ENCODE results near the gene SIDT1. TPM values are rescaled to one million over a fixed set of nuclear protein-coding genes. Genes with fewer than 3 reads are reported as not detected.

Gene SIDT1
- 10 to 100 TPM in 1 of 2 donors, 1 to 10 TPM in 1; 5.0 to 16.3 TPM for total RNA-seq
- 1 to 10 TPM; 1.0 to 4.1 TPM for polyA plus RNA-seq
- long read RNA-seq, donor 1, result 0 reads
- long read RNA-seq, donor 2, result 0 reads
- long read RNA-seq, donor 3, result 0 reads
- long read RNA-seq, donor 4, result 0 reads
- long read RNA-seq, donor 5, result 0 reads

DNA sequence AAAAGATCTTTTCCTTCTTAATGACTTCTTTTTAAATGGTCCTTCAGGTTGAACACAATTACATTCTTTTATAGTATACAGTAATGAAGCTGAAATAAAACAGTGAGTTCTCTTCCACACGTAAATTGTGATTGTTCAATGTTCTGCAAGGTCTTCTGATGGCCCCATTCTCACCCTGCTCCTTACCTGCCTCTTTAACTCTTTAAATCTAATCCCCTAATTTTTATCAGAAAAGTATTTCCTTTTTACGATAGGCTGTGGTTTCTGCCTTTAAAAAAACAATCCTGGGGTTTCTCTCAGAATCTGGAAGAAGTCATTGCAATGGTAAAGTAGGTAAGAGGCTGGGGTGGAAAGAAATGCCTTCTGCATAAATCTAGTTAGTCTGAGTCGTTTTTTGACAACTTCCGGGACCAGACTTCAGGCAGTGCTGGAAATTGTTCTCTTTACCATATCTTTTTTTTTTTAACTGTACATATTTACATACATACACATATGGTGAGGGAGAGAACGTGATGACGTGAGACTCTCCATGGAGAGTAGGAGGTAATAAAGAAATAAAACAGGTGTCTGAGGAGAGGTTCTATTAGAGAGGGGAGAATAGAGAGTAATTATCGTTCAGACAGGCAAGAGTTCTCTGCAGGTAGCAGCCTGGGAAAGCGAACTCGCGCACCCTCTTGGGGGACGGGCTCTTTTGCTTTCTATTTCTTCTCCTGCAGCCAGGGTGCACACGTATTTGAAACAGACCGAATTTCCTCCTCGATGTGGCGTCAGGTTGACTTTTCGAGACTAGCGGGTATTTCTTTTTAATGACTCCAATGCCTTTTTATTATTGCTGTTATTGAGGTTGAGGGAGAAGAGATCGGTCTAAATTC is at the start of gene SIDT1:
Gene SIDT1, plus strand, starts transcription at position 730 of the 872 bp plus-strand sequence. CDS start 467 bp downstream, outside the sequence.
- Histone ChIP-seq H3K4me1 (ENCODE audit: control insufficient read depth in 5 of 5, insufficient read depth in 5 of 5, low read length in 5 of 5) (peaks cover 0 to 18% (median 0%) of the 10 kb centered on the region in 5 donors), H3K27me3 (ENCODE audit: control insufficient read depth in 3 of 3, insufficient read depth in 3 of 3, low read length in 2 of 3) (peaks cover 0 to 62% (median 61%) of the 10 kb centered on the region in 3 donors), H3K36me3 (ENCODE audit: control insufficient read depth in 4 of 4, insufficient read depth in 4 of 4, low read length in 4 of 4) (no peaks in the 10 kb centered on the region), H3K9ac (ENCODE audit: insufficient read depth in 1 of 2, low read length in 2 of 2) (peak within 1 kb of the TSS in 1 of 2 donors; percentile 66), H3K4me3 (peak within 1 kb of the TSS; percentile 57), H3K27ac (ENCODE audit: low read depth in 1 of 2, low read length in 1 of 2) (peak within 1 kb of the TSS in 1 of 2 donors; percentile 78), H3K9me3 (ENCODE audit: control insufficient read depth in 4 of 4, insufficient read depth in 3 of 4, low read length in 3 of 4) (no peaks in the 10 kb centered on the region)
- TF ChIP-seq, protein P1, sequence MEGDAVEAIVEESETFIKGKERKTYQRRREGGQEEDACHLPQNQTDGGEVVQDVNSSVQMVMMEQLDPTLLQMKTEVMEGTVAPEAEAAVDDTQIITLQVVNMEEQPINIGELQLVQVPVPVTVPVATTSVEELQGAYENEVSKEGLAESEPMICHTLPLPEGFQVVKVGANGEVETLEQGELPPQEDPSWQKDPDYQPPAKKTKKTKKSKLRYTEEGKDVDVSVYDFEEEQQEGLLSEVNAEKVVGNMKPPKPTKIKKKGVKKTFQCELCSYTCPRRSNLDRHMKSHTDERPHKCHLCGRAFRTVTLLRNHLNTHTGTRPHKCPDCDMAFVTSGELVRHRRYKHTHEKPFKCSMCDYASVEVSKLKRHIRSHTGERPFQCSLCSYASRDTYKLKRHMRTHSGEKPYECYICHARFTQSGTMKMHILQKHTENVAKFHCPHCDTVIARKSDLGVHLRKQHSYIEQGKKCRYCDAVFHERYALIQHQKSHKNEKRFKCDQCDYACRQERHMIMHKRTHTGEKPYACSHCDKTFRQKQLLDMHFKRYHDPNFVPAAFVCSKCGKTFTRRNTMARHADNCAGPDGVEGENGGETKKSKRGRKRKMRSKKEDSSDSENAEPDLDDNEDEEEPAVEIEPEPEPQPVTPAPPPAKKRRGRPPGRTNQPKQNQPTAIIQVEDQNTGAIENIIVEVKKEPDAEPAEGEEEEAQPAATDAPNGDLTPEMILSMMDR (IDR thresholded peaks at IDR 0.05; ENCODE audit: control extremely low read depth, extremely low read depth), result no peak
- WGBS, 2 donors, result 2 to 5% methylated on average over 18 of the region's 18 CpGs
- DNase-seq (peak; percentile 33 to 43 (median 39)), ATAC-seq (ENCODE audit: insufficient read depth, low FRiP score) (peak; percentile 66)

DNA sequence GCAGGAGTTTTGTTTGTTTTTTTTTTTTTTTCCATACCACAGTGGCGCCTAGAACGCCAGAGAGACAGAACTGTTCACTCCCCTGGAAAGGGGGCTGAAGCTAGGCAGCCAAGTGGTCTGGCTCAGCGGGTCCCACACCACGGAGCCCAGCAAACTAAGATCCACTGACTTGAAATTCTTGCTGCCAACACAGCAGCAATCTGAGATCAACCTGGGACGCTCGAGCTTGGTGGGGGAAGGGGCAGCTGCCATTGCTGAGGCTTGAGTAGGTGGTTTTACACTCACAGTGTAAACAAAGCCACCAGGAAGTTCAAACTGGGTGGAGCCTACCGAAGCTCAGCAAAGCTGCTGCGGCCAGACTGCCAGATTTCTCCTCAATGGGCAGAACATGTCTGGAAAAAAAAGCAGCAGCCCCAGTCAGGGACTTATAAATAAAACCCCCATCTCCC is 47.2 kb upstream of the SIDT1 start:
- TF ChIP-seq, protein P1 (IDR thresholded peaks at IDR 0.05; ENCODE audit: control extremely low read depth, extremely low read depth), result no peak
- no peaks in the 10 kb centered on the region for H3K27me3 ChIP-seq (ENCODE audit: control insufficient read depth in 3 of 3, insufficient read depth in 3 of 3, low read length in 2 of 3)
- H3K36me3 ChIP-seq (ENCODE audit: control insufficient read depth in 4 of 4, insufficient read depth in 4 of 4, low read length in 4 of 4), result peaks cover 0 to 12% (median 7%) of the 10 kb centered on the region in 4 donors
- H3K4me3 ChIP-seq, result no peak overlapping the region
- 71 to 87% methylated on average over 8 of the region's 8 CpGs for WGBS, 2 donors
- ATAC-seq (ENCODE audit: insufficient read depth, low FRiP score) (peak; percentile 34), DNase-seq (peak in 2 of 3 donors; percentile 16 to 17)
- no peaks in the 10 kb centered on the region for H3K9me3 ChIP-seq (ENCODE audit: control insufficient read depth in 4 of 4, insufficient read depth in 3 of 4, low read length in 3 of 4)
- H3K9ac ChIP-seq (ENCODE audit: insufficient read depth in 1 of 2, low read length in 2 of 2), result no peak overlapping the region
- H3K27ac ChIP-seq (ENCODE audit: low read depth in 1 of 2, low read length in 1 of 2), result no peak overlapping the region
- H3K4me1 ChIP-seq (ENCODE audit: control insufficient read depth in 5 of 5, insufficient read depth in 5 of 5, low read length in 5 of 5), result no peaks in the 10 kb centered on the region

DNA sequence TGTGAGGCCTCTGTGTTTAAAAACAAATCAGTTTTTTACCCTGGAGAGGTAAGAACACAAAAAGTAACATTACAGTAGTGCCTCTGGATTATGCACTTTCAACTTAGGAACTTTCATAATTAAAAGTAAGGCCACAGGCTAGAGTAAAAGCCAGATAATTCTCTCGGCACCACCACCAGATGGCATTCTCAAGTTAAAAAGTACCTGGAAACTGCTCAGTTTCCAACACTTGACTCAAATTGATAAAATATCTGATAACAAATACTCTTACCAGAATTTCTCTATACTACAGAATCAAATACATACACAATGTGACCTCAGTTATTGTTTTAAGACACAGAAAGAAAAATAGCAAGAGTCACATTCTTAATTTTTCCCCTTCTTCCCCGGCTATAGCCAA is 37.3 kb upstream of the SIDT1 start:
- WGBS, 2 donors, result 58 to 71% methylated on average over 2 of the region's 2 CpGs
- Histone ChIP-seq H3K36me3 (ENCODE audit: control insufficient read depth in 4 of 4, insufficient read depth in 4 of 4, low read length in 4 of 4) (peaks cover 4 to 13% (median 8%) of the 10 kb centered on the region in 4 donors), H3K9ac (ENCODE audit: insufficient read depth in 1 of 2, low read length in 2 of 2) (no peak overlapping the region), H3K9me3 (ENCODE audit: control insufficient read depth in 4 of 4, insufficient read depth in 3 of 4, low read length in 3 of 4) (no peaks in the 10 kb centered on the region), H3K4me3 (no peak overlapping the region), H3K27me3 (ENCODE audit: control insufficient read depth in 3 of 3, insufficient read depth in 3 of 3, low read length in 2 of 3) (no peaks in the 10 kb centered on the region), H3K27ac (ENCODE audit: low read depth in 1 of 2, low read length in 1 of 2) (no peak overlapping the region), H3K4me1 (ENCODE audit: control insufficient read depth in 5 of 5, insufficient read depth in 5 of 5, low read length in 5 of 5) (no peaks in the 10 kb centered on the region)
- no peak for ATAC-seq (ENCODE audit: insufficient read depth, low FRiP score)
- TF ChIP-seq, protein P1 (IDR thresholded peaks at IDR 0.05; ENCODE audit: control extremely low read depth, extremely low read depth), result no peak
- peak in 2 of 3 donors; percentile 36 to 50 for DNase-seq
